ENCODE data around the gene TIMM21.
A peak's percentile ranks its signal among the peaks of the same experiment; 100 is the strongest.

TIMM21 gene

GRCh38 chr18:74146756-74147155 is 1.6 kb upstream of the TIMM21 start:
- H3K27ac ChIP-seq (ENCODE audit: low read depth in 2 of 2, low read length in 2 of 2): no peak overlapping the region
- H3K9ac ChIP-seq (ENCODE audit: low read depth in 1 of 2, low read length in 2 of 2): no peak overlapping the region
- H3K36me3 ChIP-seq (ENCODE audit: control insufficient read depth in 2 of 2, insufficient read depth in 2 of 2, low read length in 2 of 2): no peaks in the 10 kb centered on the region
- H3K4me3 ChIP-seq (ENCODE audit: low read length in 2 of 2): peak overlapping the region; percentile 99 to 100
- H3K9me3 ChIP-seq (ENCODE audit: control insufficient read depth in 2 of 2, low read length in 2 of 2): no peaks in the 10 kb centered on the region
- peaks cover 18 to 20% of the 10 kb centered on the region in 2 donors for H3K4me1 ChIP-seq (ENCODE audit: control insufficient read depth in 2 of 2, insufficient read depth in 2 of 2, low read length in 2 of 2)
- no peaks in the 10 kb centered on the region for H3K27me3 ChIP-seq (ENCODE audit: control insufficient read depth in 2 of 2, insufficient read depth in 2 of 2, low read length in 2 of 2)

DNA sequence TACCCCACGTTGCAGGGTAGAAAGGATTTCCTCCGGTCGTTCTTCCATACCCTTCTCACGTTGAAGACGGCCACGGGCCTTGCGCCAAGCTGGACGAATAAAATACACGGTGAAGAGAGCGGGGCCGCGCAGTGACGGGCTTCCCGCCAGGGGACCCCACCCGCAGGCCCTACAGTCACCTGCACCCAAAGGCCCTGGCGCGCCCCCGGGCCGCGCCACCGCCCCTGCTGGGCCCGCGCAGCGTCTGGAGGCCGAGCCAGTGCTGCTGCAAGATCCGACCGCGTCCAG is 888 bp upstream of the TIMM21 start:
- H3K9ac ChIP-seq (ENCODE audit: low read depth in 1 of 2, low read length in 2 of 2): peak overlapping the region in 1 of 2 donors; percentile 91
- H3K4me1 ChIP-seq (ENCODE audit: control insufficient read depth in 2 of 2, insufficient read depth in 2 of 2, low read length in 2 of 2): peaks cover 18 to 20% of the 10 kb centered on the region in 2 donors
- no peaks in the 10 kb centered on the region for H3K27me3 ChIP-seq (ENCODE audit: control insufficient read depth in 2 of 2, insufficient read depth in 2 of 2, low read length in 2 of 2)
- no peaks in the 10 kb centered on the region for H3K36me3 ChIP-seq (ENCODE audit: control insufficient read depth in 2 of 2, insufficient read depth in 2 of 2, low read length in 2 of 2)
- H3K4me3 ChIP-seq (ENCODE audit: low read length in 2 of 2): peak overlapping the region; percentile 99 to 100
- H3K27ac ChIP-seq (ENCODE audit: low read depth in 2 of 2, low read length in 2 of 2): peak overlapping the region; percentile 90 to 94
- H3K9me3 ChIP-seq (ENCODE audit: control insufficient read depth in 2 of 2, low read length in 2 of 2): no peaks in the 10 kb centered on the region

DNA sequence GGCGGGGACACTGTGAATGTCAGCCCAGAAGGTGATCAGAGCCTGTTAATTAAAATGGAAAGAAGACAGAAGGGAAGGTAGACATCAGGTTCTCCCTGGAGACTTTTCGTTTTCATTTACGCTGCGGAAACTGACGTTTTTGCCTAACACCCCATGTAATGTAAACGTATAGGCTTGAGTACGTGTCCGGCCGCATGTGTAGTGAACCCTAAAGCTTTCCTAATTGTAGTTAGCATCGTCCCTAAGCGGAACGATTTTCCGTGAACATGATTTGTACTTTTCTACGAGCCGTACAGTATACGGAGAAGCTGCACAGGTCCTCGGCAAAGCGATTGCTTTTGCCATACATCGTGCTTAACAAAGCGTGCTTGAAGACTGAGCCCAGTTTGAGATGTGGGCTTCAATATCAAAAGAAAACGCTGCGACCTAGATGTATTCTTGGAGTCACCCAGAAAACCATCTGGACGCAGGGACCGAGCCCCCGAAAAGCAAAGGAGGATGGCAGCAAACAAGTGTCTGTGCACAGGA is 284 bp downstream of the TIMM21 start:
- H3K9ac ChIP-seq (ENCODE audit: low read depth in 1 of 2, low read length in 2 of 2): peak overlapping the region; percentile 85 to 91
- H3K9me3 ChIP-seq (ENCODE audit: control insufficient read depth in 2 of 2, low read length in 2 of 2): no peaks in the 10 kb centered on the region
- H3K36me3 ChIP-seq (ENCODE audit: control insufficient read depth in 2 of 2, insufficient read depth in 2 of 2, low read length in 2 of 2): no peaks in the 10 kb centered on the region
- H3K4me1 ChIP-seq (ENCODE audit: control insufficient read depth in 2 of 2, insufficient read depth in 2 of 2, low read length in 2 of 2): peaks cover 18 to 20% of the 10 kb centered on the region in 2 donors
- peak overlapping the region in 1 of 2 donors; percentile 94 for H3K27ac ChIP-seq (ENCODE audit: low read depth in 2 of 2, low read length in 2 of 2)
- H3K4me3 ChIP-seq (ENCODE audit: low read length in 2 of 2): peak overlapping the region; percentile 99 to 100
- no peaks in the 10 kb centered on the region for H3K27me3 ChIP-seq (ENCODE audit: control insufficient read depth in 2 of 2, insufficient read depth in 2 of 2, low read length in 2 of 2)

- Histone ChIP-seq H3K4me3 (ENCODE audit: low read length in 2 of 2) (peak overlapping the region in 1 of 2 donors; percentile 100), H3K9me3 (ENCODE audit: control insufficient read depth in 2 of 2, low read length in 2 of 2) (no peaks in the 10 kb centered on the region), H3K9ac (ENCODE audit: low read depth in 1 of 2, low read length in 2 of 2) (no peak overlapping the region), H3K36me3 (ENCODE audit: control insufficient read depth in 2 of 2, insufficient read depth in 2 of 2, low read length in 2 of 2) (peaks cover 3 to 4% of the 10 kb centered on the region in 2 donors), H3K27ac (ENCODE audit: low read depth in 2 of 2, low read length in 2 of 2) (no peak overlapping the region), H3K27me3 (ENCODE audit: control insufficient read depth in 2 of 2, insufficient read depth in 2 of 2, low read length in 2 of 2) (no peaks in the 10 kb centered on the region), H3K4me1 (ENCODE audit: control insufficient read depth in 2 of 2, insufficient read depth in 2 of 2, low read length in 2 of 2) (peaks cover 18 to 20% of the 10 kb centered on the region in 2 donors)
Measured at GRCh38 chr18:74149878-74150277, 1.6 kb downstream of the TIMM21 start.

- no peak overlapping the region for H3K27ac ChIP-seq (ENCODE audit: low read depth in 2 of 2, low read length in 2 of 2)
- peaks cover 14 to 16% of the 10 kb centered on the region in 2 donors for H3K4me1 ChIP-seq (ENCODE audit: control insufficient read depth in 2 of 2, insufficient read depth in 2 of 2, low read length in 2 of 2)
- H3K27me3 ChIP-seq (ENCODE audit: control insufficient read depth in 2 of 2, insufficient read depth in 2 of 2, low read length in 2 of 2): no peaks in the 10 kb centered on the region
- peaks cover 17% of the 10 kb centered on the region in 2 donors for H3K36me3 ChIP-seq (ENCODE audit: control insufficient read depth in 2 of 2, insufficient read depth in 2 of 2, low read length in 2 of 2)
- no peak overlapping the region for H3K4me3 ChIP-seq (ENCODE audit: low read length in 2 of 2)
- no peak overlapping the region for H3K9ac ChIP-seq (ENCODE audit: low read depth in 1 of 2, low read length in 2 of 2)
- H3K9me3 ChIP-seq (ENCODE audit: control insufficient read depth in 2 of 2, low read length in 2 of 2): no peaks in the 10 kb centered on the region
Measured at GRCh38 chr18:74152270-74152669, 3.9 kb downstream of the TIMM21 start.

GRCh38 chr18:74152857-74153256 is 4.5 kb downstream of the TIMM21 start:
- Histone ChIP-seq H3K36me3 (ENCODE audit: control insufficient read depth in 2 of 2, insufficient read depth in 2 of 2, low read length in 2 of 2) (peaks cover 17 to 19% of the 10 kb centered on the region in 2 donors), H3K27me3 (ENCODE audit: control insufficient read depth in 2 of 2, insufficient read depth in 2 of 2, low read length in 2 of 2) (no peaks in the 10 kb centered on the region), H3K4me1 (ENCODE audit: control insufficient read depth in 2 of 2, insufficient read depth in 2 of 2, low read length in 2 of 2) (peaks cover 13 to 14% of the 10 kb centered on the region in 2 donors), H3K27ac (ENCODE audit: low read depth in 2 of 2, low read length in 2 of 2) (no peak overlapping the region), H3K9ac (ENCODE audit: low read depth in 1 of 2, low read length in 2 of 2) (no peak overlapping the region), H3K4me3 (ENCODE audit: low read length in 2 of 2) (no peak overlapping the region), H3K9me3 (ENCODE audit: control insufficient read depth in 2 of 2, low read length in 2 of 2) (no peaks in the 10 kb centered on the region)

- H3K27ac ChIP-seq (ENCODE audit: low read depth in 2 of 2, low read length in 2 of 2): no peak overlapping the region
- no peaks in the 10 kb centered on the region for H3K9me3 ChIP-seq (ENCODE audit: control insufficient read depth in 2 of 2, low read length in 2 of 2)
- H3K27me3 ChIP-seq (ENCODE audit: control insufficient read depth in 2 of 2, insufficient read depth in 2 of 2, low read length in 2 of 2): no peaks in the 10 kb centered on the region
- H3K4me1 ChIP-seq (ENCODE audit: control insufficient read depth in 2 of 2, insufficient read depth in 2 of 2, low read length in 2 of 2): peaks cover 13 to 14% of the 10 kb centered on the region in 2 donors
- H3K36me3 ChIP-seq (ENCODE audit: control insufficient read depth in 2 of 2, insufficient read depth in 2 of 2, low read length in 2 of 2): peaks cover 17 to 24% of the 10 kb centered on the region in 2 donors
- no peak overlapping the region for H3K9ac ChIP-seq (ENCODE audit: low read depth in 1 of 2, low read length in 2 of 2)
- no peak overlapping the region for H3K4me3 ChIP-seq (ENCODE audit: low read length in 2 of 2)
Measured at GRCh38 chr18:74153377-74153776, 5.1 kb downstream of the TIMM21 start.

DNA sequence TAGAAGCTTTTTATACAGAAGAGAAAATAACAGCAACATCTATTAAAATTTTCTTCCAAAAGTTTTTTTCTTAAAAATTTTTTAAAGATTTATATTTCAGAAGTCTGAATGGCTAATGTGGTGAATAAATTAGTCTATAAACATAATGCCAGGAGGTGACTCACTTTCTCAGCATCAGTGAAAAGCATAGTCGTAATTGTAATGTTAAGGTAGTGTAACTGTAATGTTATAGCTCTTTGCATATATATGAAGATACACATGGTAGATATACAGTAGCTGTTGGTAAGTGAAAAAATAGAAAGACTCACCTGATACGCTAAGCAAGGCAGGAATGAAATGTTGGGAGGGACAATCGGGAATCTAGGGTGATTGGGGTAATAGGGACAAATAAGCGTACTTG is 5.5 kb downstream of the TIMM21 start:
- peaks cover 17 to 28% of the 10 kb centered on the region in 2 donors for H3K36me3 ChIP-seq (ENCODE audit: control insufficient read depth in 2 of 2, insufficient read depth in 2 of 2, low read length in 2 of 2)

GRCh38 chr18:74154716-74155115 is 6.4 kb downstream of the TIMM21 start:
- Histone ChIP-seq H3K9me3 (ENCODE audit: control insufficient read depth in 2 of 2, low read length in 2 of 2) (no peaks in the 10 kb centered on the region), H3K36me3 (ENCODE audit: control insufficient read depth in 2 of 2, insufficient read depth in 2 of 2, low read length in 2 of 2) (peaks cover 17 to 38% of the 10 kb centered on the region in 2 donors), H3K27ac (ENCODE audit: low read depth in 2 of 2, low read length in 2 of 2) (no peak overlapping the region), H3K9ac (ENCODE audit: low read depth in 1 of 2, low read length in 2 of 2) (no peak overlapping the region), H3K4me1 (ENCODE audit: control insufficient read depth in 2 of 2, insufficient read depth in 2 of 2, low read length in 2 of 2) (peaks cover 4 to 6% of the 10 kb centered on the region in 2 donors), H3K27me3 (ENCODE audit: control insufficient read depth in 2 of 2, insufficient read depth in 2 of 2, low read length in 2 of 2) (no peaks in the 10 kb centered on the region), H3K4me3 (ENCODE audit: low read length in 2 of 2) (no peak overlapping the region)

More for the DNA sequence above, 5.5 kb downstream of the TIMM21 start:
- peaks cover 11 to 14% of the 10 kb centered on the region in 2 donors for H3K4me1 ChIP-seq (ENCODE audit: control insufficient read depth in 2 of 2, insufficient read depth in 2 of 2, low read length in 2 of 2)
- H3K4me3 ChIP-seq (ENCODE audit: low read length in 2 of 2): no peak overlapping the region
- no peak overlapping the region for H3K27ac ChIP-seq (ENCODE audit: low read depth in 2 of 2, low read length in 2 of 2)
- H3K27me3 ChIP-seq (ENCODE audit: control insufficient read depth in 2 of 2, insufficient read depth in 2 of 2, low read length in 2 of 2): no peaks in the 10 kb centered on the region
- H3K9ac ChIP-seq (ENCODE audit: low read depth in 1 of 2, low read length in 2 of 2): no peak overlapping the region
- no peaks in the 10 kb centered on the region for H3K9me3 ChIP-seq (ENCODE audit: control insufficient read depth in 2 of 2, low read length in 2 of 2)

GRCh38 chr18:74155276-74155675 is 7.0 kb downstream of the TIMM21 start:
- H3K27ac ChIP-seq (ENCODE audit: low read depth in 2 of 2, low read length in 2 of 2): no peak overlapping the region
- H3K4me3 ChIP-seq (ENCODE audit: low read length in 2 of 2): no peak overlapping the region
- H3K27me3 ChIP-seq (ENCODE audit: control insufficient read depth in 2 of 2, insufficient read depth in 2 of 2, low read length in 2 of 2): no peaks in the 10 kb centered on the region
- peaks cover 0 to under 1% of the 10 kb centered on the region in 2 donors for H3K4me1 ChIP-seq (ENCODE audit: control insufficient read depth in 2 of 2, insufficient read depth in 2 of 2, low read length in 2 of 2)
- peaks cover 19 to 41% of the 10 kb centered on the region in 2 donors for H3K36me3 ChIP-seq (ENCODE audit: control insufficient read depth in 2 of 2, insufficient read depth in 2 of 2, low read length in 2 of 2)
- H3K9me3 ChIP-seq (ENCODE audit: control insufficient read depth in 2 of 2, low read length in 2 of 2): no peaks in the 10 kb centered on the region
- no peak overlapping the region for H3K9ac ChIP-seq (ENCODE audit: low read depth in 1 of 2, low read length in 2 of 2)

All from mucosa of rectum (tissue), 2 donors.